Transverse colon (tissue), 4 donors: ENCODE measurements around the gene YIPF6.

Source experiments
- CTCF ChIP-seq, 5 experiments: fragments of 200-600 bp in 3 of 5; fragments of 450-650 bp in 2 of 5; sonication (generic) in 3 of 5; IDR thresholded peaks; 1 replicate in 2 of 5; 2 replicates in 3 of 5; pipeline ENCODE4 v1.5.1; 2016 to 2017; ENCODE audit warnings: antibody characterized with exemption in 5 of 5, inconsistent platforms in 3 of 5, mild to moderate bottlenecking in 2 of 5, moderate library complexity in 1 of 5
- EP300 ChIP-seq: sonication (generic); formaldehyde crosslinking; IDR thresholded peaks from one replicate; pipeline ENCODE4 v1.6.1; 2017; ENCODE audit warnings: antibody characterized with exemption, low read depth
- POLR2A ChIP-seq: fragments of 450-650 bp; IDR thresholded peaks from one replicate; pipeline ENCODE4 v1.6.1; 2016; ENCODE audit warnings: antibody characterized with exemption, mild to moderate bottlenecking, moderate library complexity
- POLR2AphosphoS5 ChIP-seq, 3 donors: sonication (generic); formaldehyde crosslinking; IDR thresholded peaks; one replicate each; pipeline ENCODE4 v1.6.1; 2016; ENCODE audit warnings: antibody characterized with exemption in 3 of 3

GRCh38 chrX:68536429-68536828 is 37.6 kb downstream of the YIPF6 start:
- no peak for TF ChIP-seq POLR2AphosphoS5 (IDR thresholded peaks at IDR 0.05)
- TF ChIP-seq POLR2A, result no peak
- no peak for TF ChIP-seq CTCF (IDR thresholded peaks at IDR 0.05)
- TF ChIP-seq EP300, result no peak
